Left renal cortex interstitium (tissue), 4 donors: ENCODE data around the gene HEATR5A. TPM values are rescaled to one million over a fixed set of nuclear protein-coding genes. Genes with fewer than 3 reads are reported as not detected.
"Not testable (repeated sequence)": the region's sequence is repeated elsewhere in the genome, so short reads cannot be mapped to it uniquely, and the experiment has no call there.

ENCODE experiments used
- DNase-seq, 4 donors: peaks; one replicate each; pipeline ENCODE4 v3.0.0-alpha.2; 2013; ENCODE audit warnings: low read depth in 4 of 4, low spot score in 2 of 4, missing footprints in 1 of 4
- polyA plus RNA-seq, 4 donors: library from polyadenylated mRNA; unstranded; fragments of 120-200 nt; gene quantifications; one replicate each; pipeline ENCODE4 v1.2.1, GENCODE V29; 2013; ENCODE audit not compliant: insufficient read length in 4 of 4

HEATR5A gene
- polyA plus RNA-seq, 4 donors, result 16.9 to 19.4 (median 17.8) TPM

GRCh38 chr14:31287294-31287972 lies 132.9 kb downstream of the HEATR5A start:
- no peak for DNase-seq

- no peak for DNase-seq
Observed at GRCh38 chr14:31286456-31287293, 133.7 kb downstream of the HEATR5A start.

GRCh38 chr14:31283578-31284252 lies 136.6 kb downstream of the HEATR5A start:
- DNase-seq, result no peak

- no peak for DNase-seq
Observed at GRCh38 chr14:31283153-31283552, 137.2 kb downstream of the HEATR5A start.

- DNase-seq, result no peak
Observed at GRCh38 chr14:31280871-31281220, 139.5 kb downstream of the HEATR5A start.

GRCh38 chr14:31280132-31280870 lies 140.0 kb downstream of the HEATR5A start:
- DNase-seq, result no peak

GRCh38 chr14:31278883-31279282 lies 141.5 kb downstream of the HEATR5A start:
- no peak for DNase-seq

GRCh38 chr14:31277085-31277484 lies 143.3 kb downstream of the HEATR5A start:
- DNase-seq, result no peak

- DNase-seq, result not testable (repeated sequence)
Observed at GRCh38 chr14:31276417-31276816, 143.9 kb downstream of the HEATR5A start.

- DNase-seq, result no peak
Observed at GRCh38 chr14:31275731-31276130, 144.6 kb downstream of the HEATR5A start.

- no peak for DNase-seq
Observed at GRCh38 chr14:31271648-31272047, 148.7 kb downstream of the HEATR5A start.

GRCh38 chr14:31270196-31270772 lies 150.1 kb downstream of the HEATR5A start:
- no peak for DNase-seq

GRCh38 chr14:31269634-31270195 lies 150.6 kb downstream of the HEATR5A start:
- DNase-seq, result no peak

- no peak for DNase-seq
Observed at GRCh38 chr14:31268216-31268615, 152.1 kb downstream of the HEATR5A start.

- DNase-seq, result no peak
Observed at GRCh38 chr14:31266437-31267331, 153.7 kb downstream of the HEATR5A start.

GRCh38 chr14:31265701-31266398 lies 154.5 kb downstream of the HEATR5A start:
- no peak for DNase-seq

GRCh38 chr14:31263485-31264133 lies 156.7 kb downstream of the HEATR5A start:
- no peak for DNase-seq
